Caco-2 (cell line): ENCODE data around the gene MAST4. TPM values are rescaled to one million over a fixed set of nuclear protein-coding genes. Genes with fewer than 3 reads are reported as not detected.
"Not testable (repeated sequence)": the region's sequence is repeated elsewhere in the genome, so short reads cannot be mapped to it uniquely, and the experiment has no call there.

Source experiments
- BruUV-seq: library from RNA; stranded (reverse); fragments of 400-500 nt; replicated peaks from 2 replicates; lab custom pipeline; 2021; lab: Mats Ljungman, UMichigan
- CTCF ChIA-PET: fragments of 300-600 bp; sonication (Branson Sonifier 250); formaldehyde crosslinking; loops from one replicate; lab custom pipeline; 2022; ENCODE audit warnings: antibody characterized with exemption; lab: Charles Lee
- POLR2A ChIA-PET: fragments of 300-600 bp; sonication (Branson Sonifier 250); formaldehyde crosslinking; loops from one replicate; lab custom pipeline; 2022; ENCODE audit warnings: antibody characterized with exemption; lab: Charles Lee
- DNase-seq, 2 experiments: peaks; one replicate each; pipeline versions ENCODE4 v3.0.0 to v3.0.0-alpha.2; 2020 to 2022
- H3K27me3 ChIP-seq: replicated peaks from 2 replicates; pipeline ENCODE4 v1.6.0; 2011; ENCODE audit warnings: low read length; ENCODE audit not compliant: control insufficient read depth, insufficient read depth
- H3K36me3 ChIP-seq: 2 replicates; pipeline ENCODE4 v1.5.1; 2011; ENCODE audit warnings: low read length; ENCODE audit not compliant: control insufficient read depth, insufficient read depth
- H3K4me1 ChIP-seq: fragments of 250-450 bp; sonication (Bioruptor Pico); 2 replicates; pipeline ENCODE4 v1.5.1; 2020; ENCODE audit warnings: mild to moderate bottlenecking
- H3K4me3 ChIP-seq: 2 replicates; pipeline ENCODE4 v1.5.1; 2011; ENCODE audit warnings: low read depth, mild to moderate bottlenecking, control low read depth, low read length
- H3K9me3 ChIP-seq: fragments of 250-450 bp; sonication (Bioruptor Pico); 2 replicates; pipeline ENCODE4 v1.5.1; 2020; ENCODE audit warnings: mild to moderate bottlenecking, moderate library complexity
- H3K27ac Mint-ChIP-seq: one replicate; pipeline ENCODE4 v1.8.0; 2022; ENCODE audit warnings: mixed read lengths; ENCODE audit not compliant: unreplicated experiment
- H3K27me3 Mint-ChIP-seq: one replicate; pipeline ENCODE4 v1.8.0; 2022; ENCODE audit warnings: mixed read lengths; ENCODE audit not compliant: insufficient read depth, unreplicated experiment
- H3K36me3 Mint-ChIP-seq: one replicate; pipeline ENCODE4 v1.8.0; 2022; ENCODE audit warnings: mild to moderate bottlenecking, mixed read lengths; ENCODE audit not compliant: insufficient read depth, unreplicated experiment
- H3K4me1 Mint-ChIP-seq: one replicate; pipeline ENCODE4 v1.8.0; 2022; ENCODE audit warnings: low read depth, mixed read lengths; ENCODE audit not compliant: unreplicated experiment
- H3K4me3 Mint-ChIP-seq: one replicate; pipeline ENCODE4 v1.8.0; 2022; ENCODE audit warnings: mild to moderate bottlenecking, moderate library complexity, mixed read lengths; ENCODE audit not compliant: unreplicated experiment
- H3K9me3 Mint-ChIP-seq: one replicate; pipeline ENCODE4 v1.8.0; 2022; ENCODE audit warnings: mixed read lengths; ENCODE audit not compliant: unreplicated experiment
- intact Hi-C: fragments of 100-400 bp; cut with micrococcal nuclease; formaldehyde crosslinking; loops from one replicate; pipeline ENCODE4 v1.10.0; 2022; ENCODE audit not compliant: unreplicated experiment
- total RNA-seq: library from RNA; stranded (reverse); gene quantifications from 2 replicates; pipeline ENCODE4 v1.2.3, GENCODE V29; 2022
- TF ChIP-seq, protein P1 (sequence below), 2 experiments: fragments of 200-600 bp in 1 of 2; IDR thresholded peaks; 1 replicate in 1 of 2; 2 replicates in 1 of 2; pipeline versions ENCODE4 v1.5.1 to v1.8.0; 2011 to 2022; ENCODE audit warnings: antibody characterized with exemption in 1 of 2, control low read depth in 1 of 2, inconsistent platforms in 1 of 2, low read depth in 1 of 2, low read length in 1 of 2, mild to moderate bottlenecking in 1 of 2, moderate library complexity in 1 of 2; ENCODE audit not compliant: insufficient read depth in 1 of 2, severe bottlenecking in 1 of 2, unreplicated experiment in 1 of 2

Gene MAST4
- total RNA-seq, 1 experiment from 2014 or later: 17.8 TPM

DNA sequence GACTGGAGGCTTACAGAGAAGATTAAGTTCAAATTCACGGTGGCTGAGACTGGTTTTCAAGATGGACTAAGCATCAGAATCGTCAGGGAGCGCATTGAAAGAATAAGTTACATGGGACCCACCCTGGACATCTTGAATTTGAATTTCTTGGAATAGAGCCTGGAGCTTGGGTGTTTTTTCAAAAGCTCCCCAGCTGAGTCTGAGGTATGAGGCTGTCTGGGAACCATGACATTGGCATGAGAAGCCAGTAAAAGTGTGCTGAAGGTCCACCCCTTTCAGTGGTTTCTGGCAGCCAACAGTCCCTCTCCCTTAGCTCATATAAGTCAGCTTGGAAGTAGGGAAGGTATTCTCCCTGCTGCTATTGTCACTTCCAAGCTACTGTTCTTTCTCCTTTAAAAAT lies 97.8 kb downstream of the MAST4 start:
- intact Hi-C loops: no loop called here
- Mint-ChIP-seq H3K27me3 (peaks cover 17% of the 10 kb centered on the region), H3K36me3 (no peaks in the 10 kb centered on the region), H3K9me3 (no peaks in the 10 kb centered on the region), H3K4me1 (no peaks in the 10 kb centered on the region), H3K27ac (no peak overlapping the region), H3K4me3 (no peak overlapping the region)
- TF ChIP-seq, protein P1, sequence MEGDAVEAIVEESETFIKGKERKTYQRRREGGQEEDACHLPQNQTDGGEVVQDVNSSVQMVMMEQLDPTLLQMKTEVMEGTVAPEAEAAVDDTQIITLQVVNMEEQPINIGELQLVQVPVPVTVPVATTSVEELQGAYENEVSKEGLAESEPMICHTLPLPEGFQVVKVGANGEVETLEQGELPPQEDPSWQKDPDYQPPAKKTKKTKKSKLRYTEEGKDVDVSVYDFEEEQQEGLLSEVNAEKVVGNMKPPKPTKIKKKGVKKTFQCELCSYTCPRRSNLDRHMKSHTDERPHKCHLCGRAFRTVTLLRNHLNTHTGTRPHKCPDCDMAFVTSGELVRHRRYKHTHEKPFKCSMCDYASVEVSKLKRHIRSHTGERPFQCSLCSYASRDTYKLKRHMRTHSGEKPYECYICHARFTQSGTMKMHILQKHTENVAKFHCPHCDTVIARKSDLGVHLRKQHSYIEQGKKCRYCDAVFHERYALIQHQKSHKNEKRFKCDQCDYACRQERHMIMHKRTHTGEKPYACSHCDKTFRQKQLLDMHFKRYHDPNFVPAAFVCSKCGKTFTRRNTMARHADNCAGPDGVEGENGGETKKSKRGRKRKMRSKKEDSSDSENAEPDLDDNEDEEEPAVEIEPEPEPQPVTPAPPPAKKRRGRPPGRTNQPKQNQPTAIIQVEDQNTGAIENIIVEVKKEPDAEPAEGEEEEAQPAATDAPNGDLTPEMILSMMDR (IDR thresholded peaks at IDR 0.05; ENCODE audit: insufficient read depth in 1 of 2, low read depth in 1 of 2, low read length in 1 of 2, severe bottlenecking in 1 of 2, unreplicated experiment in 1 of 2): no peak
- Histone ChIP-seq H3K27me3 (no peaks in the 10 kb centered on the region), H3K4me1 (no peaks in the 10 kb centered on the region), H3K4me3 (no peak overlapping the region), H3K9me3 (no peaks in the 10 kb centered on the region), H3K36me3 (no peaks in the 10 kb centered on the region)
- ChIA-PET CTCF (no interaction called here), POLR2A (no interaction called here)
- DNase-seq: no peak
- BruUV-seq: no TSS peak

DNA sequence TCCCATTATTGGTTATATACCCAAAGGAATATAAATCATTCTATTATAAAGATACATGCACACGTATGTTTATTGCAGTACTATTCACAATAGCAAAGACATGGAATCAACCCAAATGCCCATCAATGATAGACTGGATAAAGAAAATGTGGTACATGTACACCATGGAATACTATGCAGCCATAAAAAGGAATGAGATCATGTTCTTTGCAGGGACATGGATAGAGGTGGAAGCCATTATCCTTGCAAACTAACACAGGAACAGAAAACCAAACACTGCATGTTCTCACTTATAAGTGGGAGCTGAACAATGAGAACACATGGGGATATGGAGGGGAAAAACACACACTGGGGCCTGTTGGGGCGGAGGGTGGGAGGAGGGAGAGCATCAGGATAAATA lies 99.6 kb downstream of the MAST4 start:
- BruUV-seq, H3K9me3 Mint-ChIP-seq, H3K4me1 Mint-ChIP-seq, H3K4me3 ChIP-seq, CTCF ChIA-PET, H3K27ac Mint-ChIP-seq, H3K36me3 Mint-ChIP-seq, H3K4me3 Mint-ChIP-seq, H3K9me3 ChIP-seq, DNase-seq, POLR2A ChIA-PET, intact Hi-C loops, H3K27me3 ChIP-seq, H3K36me3 ChIP-seq, H3K4me1 ChIP-seq: not testable (repeated sequence)
- peaks cover 15% of the 10 kb centered on the region for H3K27me3 Mint-ChIP-seq

GRCh38 chr5:66697796-66698564 lies 101.8 kb downstream of the MAST4 start:
- H3K27me3 ChIP-seq: no peaks in the 10 kb centered on the region
- no peaks in the 10 kb centered on the region for H3K9me3 ChIP-seq
- TF ChIP-seq, protein P1 (IDR thresholded peaks at IDR 0.05; ENCODE audit: insufficient read depth in 1 of 2, low read depth in 1 of 2, low read length in 1 of 2, severe bottlenecking in 1 of 2, unreplicated experiment in 1 of 2): no peak
- no peak overlapping the region for H3K4me3 ChIP-seq
- H3K4me1 Mint-ChIP-seq: no peaks in the 10 kb centered on the region
- DNase-seq: no peak
- peaks cover 18% of the 10 kb centered on the region for H3K27me3 Mint-ChIP-seq
- intact Hi-C loops: no loop called here
- H3K4me1 ChIP-seq: no peaks in the 10 kb centered on the region
- POLR2A ChIA-PET: no interaction called here
- H3K9me3 Mint-ChIP-seq: no peaks in the 10 kb centered on the region
- CTCF ChIA-PET: no interaction called here
- no TSS peak for BruUV-seq
- H3K4me3 Mint-ChIP-seq: no peak overlapping the region
- no peaks in the 10 kb centered on the region for H3K36me3 ChIP-seq
- H3K36me3 Mint-ChIP-seq: no peaks in the 10 kb centered on the region
- no peak overlapping the region for H3K27ac Mint-ChIP-seq
